H9 (cell line): ENCODE data around the gene NVL. TPM values are rescaled to one million over a fixed set of nuclear protein-coding genes. Genes with fewer than 3 reads are reported as not detected.

ENCODE experiments used
- DNase-seq: peaks from one replicate; pipeline ENCODE4 v3.0.0-alpha.2; 2017
- H2AFZ ChIP-seq: one replicate; pipeline ENCODE4 v1.6.1; 2013; ENCODE audit warnings: mild to moderate bottlenecking, low read length, control low read depth, moderate library complexity
- H2AK5ac ChIP-seq: 2 replicates; pipeline ENCODE4 v1.6.1; 2013; ENCODE audit warnings: low read length, control low read depth, mixed read lengths; ENCODE audit not compliant: insufficient read length
- H2BK120ac ChIP-seq: one replicate; pipeline ENCODE4 v1.6.1; 2013; ENCODE audit warnings: low read depth, mild to moderate bottlenecking, low read length, control low read depth, inconsistent platforms; ENCODE audit not compliant: poor library complexity, severe bottlenecking
- H2BK12ac ChIP-seq: 2 replicates; pipeline ENCODE4 v1.6.1; 2013; ENCODE audit warnings: low read length, control low read depth, mixed read lengths, low read depth; ENCODE audit not compliant: insufficient read length
- H2BK15ac ChIP-seq: 2 replicates; pipeline ENCODE4 v1.6.1; 2013; ENCODE audit warnings: low read depth, low read length, control low read depth
- H2BK20ac ChIP-seq: one replicate; pipeline ENCODE4 v1.6.1; 2013; ENCODE audit warnings: low read depth, mild to moderate bottlenecking, low read length, control low read depth, inconsistent platforms; ENCODE audit not compliant: poor library complexity, severe bottlenecking
- H2BK5ac ChIP-seq: 2 replicates; pipeline ENCODE4 v1.6.1; 2013; ENCODE audit warnings: low read length, control low read depth, mixed read lengths; ENCODE audit not compliant: insufficient read length
- H3K14ac ChIP-seq: 2 replicates; pipeline ENCODE4 v1.6.1; 2013; ENCODE audit warnings: low read length, control low read depth; ENCODE audit not compliant: insufficient read depth
- H3K18ac ChIP-seq: 2 replicates; pipeline ENCODE4 v1.6.1; 2013; ENCODE audit warnings: low read depth, mild to moderate bottlenecking, mixed read lengths, low read length, control low read depth; ENCODE audit not compliant: insufficient read length
- H3K23ac ChIP-seq: 2 replicates; pipeline ENCODE4 v1.6.1; 2013; ENCODE audit warnings: low read length, control low read depth, mixed read lengths, low read depth; ENCODE audit not compliant: insufficient read length
- H3K23me2 ChIP-seq: 2 replicates; pipeline ENCODE4 v1.6.1; 2013; ENCODE audit warnings: low read depth, mild to moderate bottlenecking, mixed read lengths, low read length, control low read depth; ENCODE audit not compliant: insufficient read length, poor library complexity, severe bottlenecking
- H3K27ac ChIP-seq: 2 replicates; pipeline ENCODE4 v1.5.1; 2013; ENCODE audit warnings: low read length, control low read depth, mixed read lengths, low read depth; ENCODE audit not compliant: insufficient read length
- H3K27me3 ChIP-seq: 2 replicates; pipeline ENCODE4 v1.6.1; 2013; ENCODE audit warnings: low read length, control low read depth, inconsistent platforms; ENCODE audit not compliant: insufficient read depth
- H3K4ac ChIP-seq: 2 replicates; pipeline ENCODE4 v1.6.1; 2013; ENCODE audit warnings: low read depth, mild to moderate bottlenecking, control low read depth, inconsistent platforms, low read length, moderate library complexity
- H3K4me1 ChIP-seq: 2 replicates; pipeline ENCODE4 v1.6.1; 2013; ENCODE audit warnings: low read length, control low read depth, inconsistent platforms; ENCODE audit not compliant: insufficient read depth
- H3K4me2 ChIP-seq: 2 replicates; pipeline ENCODE4 v1.6.1; 2013; ENCODE audit warnings: low read length, control low read depth, mixed read lengths; ENCODE audit not compliant: insufficient read length, insufficient read depth
- H3K56ac ChIP-seq: 2 replicates; pipeline ENCODE4 v1.6.1; 2013; ENCODE audit warnings: low read depth, mild to moderate bottlenecking, mixed read lengths, low read length, control low read depth; ENCODE audit not compliant: insufficient read length
- H3K79me1 ChIP-seq: 2 replicates; pipeline ENCODE4 v1.6.1; 2013; ENCODE audit warnings: low read depth, mild to moderate bottlenecking, moderate library complexity, low read length, control low read depth, inconsistent platforms; ENCODE audit not compliant: insufficient read depth, poor library complexity, severe bottlenecking
- H3K79me2 ChIP-seq: 2 replicates; pipeline ENCODE4 v1.6.1; 2013; ENCODE audit warnings: low read length, control low read depth, inconsistent platforms; ENCODE audit not compliant: insufficient read depth
- H3K9ac ChIP-seq: 2 replicates; pipeline ENCODE4 v1.6.1; 2013; ENCODE audit warnings: low read length, control low read depth, mixed read lengths; ENCODE audit not compliant: insufficient read length; ENCODE audit errors: extremely low read depth
- H3K9me3 ChIP-seq: one replicate; pipeline ENCODE4 v1.6.1; 2013; ENCODE audit warnings: low read depth, low read length, inconsistent platforms; ENCODE audit not compliant: control insufficient read depth
- H3T11ph ChIP-seq: one replicate; pipeline ENCODE4 v1.6.1; 2013; ENCODE audit warnings: mild to moderate bottlenecking, low read length, control low read depth, inconsistent platforms
- H4K20me1 ChIP-seq: one replicate; pipeline ENCODE4 v1.6.1; 2013; ENCODE audit not compliant: control insufficient read depth, insufficient read length, insufficient read depth
- H4K5ac ChIP-seq: 2 replicates; pipeline ENCODE4 v1.6.1; 2013; ENCODE audit warnings: low read depth, mild to moderate bottlenecking, mixed read lengths, low read length, control low read depth; ENCODE audit not compliant: insufficient read length
- H4K8ac ChIP-seq: replicated peaks from 2 replicates; pipeline ENCODE4 v1.6.1; 2013; ENCODE audit warnings: low read length, control low read depth, mixed read lengths, low read depth; ENCODE audit not compliant: insufficient read length
- H4K91ac ChIP-seq: 2 replicates; pipeline ENCODE4 v1.6.1; 2013; ENCODE audit warnings: low read depth, mild to moderate bottlenecking, moderate library complexity, mixed read lengths, low read length, control low read depth; ENCODE audit not compliant: insufficient read length
- H3K27ac Mint-ChIP-seq, 3 experiments: 2 replicates in 2 of 3; 3 replicates in 1 of 3; pipeline ENCODE4 v1.8.0; 2020 to 2021; ENCODE audit warnings: mixed read lengths in 3 of 3, mild to moderate bottlenecking in 1 of 3, moderate library complexity in 1 of 3
- H3K27me3 Mint-ChIP-seq: 2 replicates; pipeline ENCODE4 v1.8.0; 2021; ENCODE audit warnings: low read depth, mild to moderate bottlenecking, moderate library complexity, mixed read lengths
- H3K36me3 Mint-ChIP-seq, 3 experiments: 2 replicates in 2 of 3; 3 replicates in 1 of 3; pipeline ENCODE4 v1.8.0; 2020 to 2021; ENCODE audit warnings: low read depth in 3 of 3, mixed read lengths in 3 of 3; ENCODE audit not compliant: insufficient read depth in 1 of 3
- H3K4me1 Mint-ChIP-seq, 2 experiments: 2 replicates each; pipeline ENCODE4 v1.8.0; 2020; ENCODE audit warnings: mixed read lengths in 2 of 2
- H3K4me3 Mint-ChIP-seq, 2 experiments: 2 replicates in 1 of 2; 3 replicates in 1 of 2; pipeline ENCODE4 v1.8.0; 2020 to 2021; ENCODE audit warnings: mild to moderate bottlenecking in 2 of 2, mixed read lengths in 2 of 2, moderate library complexity in 1 of 2
- H3K9me3 Mint-ChIP-seq, 2 experiments: 2 replicates in 1 of 2; 3 replicates in 1 of 2; pipeline ENCODE4 v1.8.0; 2020; ENCODE audit warnings: mild to moderate bottlenecking in 2 of 2, mixed read lengths in 2 of 2, moderate library complexity in 1 of 2
- WGBS: extraction: QIAGEN DNeasy Blood & Tissue Kit; methylation state at CpG from one replicate; pipeline ENCODE4 v1.1.7; 2013; ENCODE audit warnings: missing lambda C conversion rate, low lambda C conversion rate, mixed read lengths; ENCODE audit not compliant: insufficient read length; ENCODE audit errors: extremely low coverage; 5-methylcytosine and 5-hydroxymethylcytosine counted together
- total RNA-seq: library from RNA; stranded (reverse); gene quantifications from 2 replicates; pipeline ENCODE4 v1.2.1, GENCODE V29; 2021
- TF ChIP-seq, protein P1 (sequence below): fragments of 200-600 bp; sonication (generic); conservative IDR thresholded peaks from 3 replicates; pipeline ENCODE4 v1.8.0; 2021; ENCODE audit warnings: antibody characterized with exemption, mild to moderate bottlenecking

NVL gene
- total RNA-seq, 1 experiment from 2014 or later: 66.9 TPM

DNA sequence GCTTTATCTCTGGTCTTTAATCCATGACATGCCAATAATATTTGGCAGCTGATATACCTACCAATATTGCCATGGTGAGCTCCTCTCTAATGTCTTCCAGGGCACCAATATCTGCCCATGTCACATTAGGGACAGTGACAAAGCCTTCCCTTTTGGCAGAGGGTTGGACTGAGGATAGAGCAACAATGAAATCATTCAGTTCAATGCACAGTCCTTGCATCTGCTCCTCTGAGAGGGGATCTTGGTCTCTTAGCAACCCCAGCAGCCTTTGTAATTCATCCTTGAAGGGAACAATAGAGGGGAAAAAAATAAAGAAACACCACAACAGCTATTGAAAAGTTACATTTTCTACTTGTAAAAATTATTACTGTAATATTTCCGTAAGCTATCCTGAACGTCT, 42.3 kb downstream of the NVL start:
- Histone ChIP-seq H3K27me3 (no peaks in the 10 kb centered on the region), H3K4ac (no peak overlapping the region), H3K4me2 (no peak overlapping the region), H3K9ac (no peak overlapping the region), H3K18ac (no peak overlapping the region), H2BK12ac (no peak overlapping the region), H3K23ac (no peak overlapping the region), H3K79me2 (no peaks in the 10 kb centered on the region), H4K8ac (no peak overlapping the region), H3T11ph (no peak overlapping the region), H3K4me1 (0 out of 2 replicates have a peak, but pooled peaks cover 4% of the 10 kb centered on the region), H2AFZ (no peak overlapping the region), H3K14ac (no peak overlapping the region), H3K27ac (no peak overlapping the region), H2AK5ac (no peak overlapping the region), H4K5ac (no peak overlapping the region), H3K56ac (no peak overlapping the region), H3K23me2 (no peaks in the 10 kb centered on the region), H2BK120ac (no peak overlapping the region), H4K20me1 (no peaks in the 10 kb centered on the region), H2BK5ac (no peak overlapping the region), H2BK15ac (no peak overlapping the region), H2BK20ac (no peak overlapping the region), H3K79me1 (no peaks in the 10 kb centered on the region), H3K9me3 (no peaks in the 10 kb centered on the region), H4K91ac (no peak overlapping the region)
- no peaks in the 10 kb centered on the region for H3K27me3 Mint-ChIP-seq
- H3K36me3 Mint-ChIP-seq: peaks cover 20 to 67% (median 61%) of the 10 kb centered on the region in 3 experiments; a peak in 6 of 7 replicates
- H3K4me1 Mint-ChIP-seq: peaks cover 9 to 17% of the 10 kb centered on the region in 2 experiments
- H3K4me3 Mint-ChIP-seq: no peak overlapping the region
- H3K27ac Mint-ChIP-seq: peak overlapping the region; percentile 18 to 94 (median 73); a peak in 6 of 7 replicates
- TF ChIP-seq, protein P1, sequence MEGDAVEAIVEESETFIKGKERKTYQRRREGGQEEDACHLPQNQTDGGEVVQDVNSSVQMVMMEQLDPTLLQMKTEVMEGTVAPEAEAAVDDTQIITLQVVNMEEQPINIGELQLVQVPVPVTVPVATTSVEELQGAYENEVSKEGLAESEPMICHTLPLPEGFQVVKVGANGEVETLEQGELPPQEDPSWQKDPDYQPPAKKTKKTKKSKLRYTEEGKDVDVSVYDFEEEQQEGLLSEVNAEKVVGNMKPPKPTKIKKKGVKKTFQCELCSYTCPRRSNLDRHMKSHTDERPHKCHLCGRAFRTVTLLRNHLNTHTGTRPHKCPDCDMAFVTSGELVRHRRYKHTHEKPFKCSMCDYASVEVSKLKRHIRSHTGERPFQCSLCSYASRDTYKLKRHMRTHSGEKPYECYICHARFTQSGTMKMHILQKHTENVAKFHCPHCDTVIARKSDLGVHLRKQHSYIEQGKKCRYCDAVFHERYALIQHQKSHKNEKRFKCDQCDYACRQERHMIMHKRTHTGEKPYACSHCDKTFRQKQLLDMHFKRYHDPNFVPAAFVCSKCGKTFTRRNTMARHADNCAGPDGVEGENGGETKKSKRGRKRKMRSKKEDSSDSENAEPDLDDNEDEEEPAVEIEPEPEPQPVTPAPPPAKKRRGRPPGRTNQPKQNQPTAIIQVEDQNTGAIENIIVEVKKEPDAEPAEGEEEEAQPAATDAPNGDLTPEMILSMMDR: no peak
- H3K9me3 Mint-ChIP-seq: no peaks in the 10 kb centered on the region
- DNase-seq: peak; percentile 32
- WGBS: no CpG with 5 or more reads among the region's 2 CpGs
